VCaP (cell line): Measurements from ENCODE around the gene ROBO2.

Experiments
- H3K27ac ChIP-seq: fragments of 450-650 bp; 2 replicates; pipeline ENCODE4 v1.5.1; 2017
- CTCF ChIP-seq: fragments of 450-650 bp; conservative IDR thresholded peaks from 2 replicates; pipeline ENCODE4 v1.5.1; 2017; ENCODE audit warnings: mild to moderate bottlenecking, moderate library complexity

The ROBO2 gene

GRCh38 chr3:77014226-77014625, 25.7 kb upstream of the ROBO2 start:
- no peak for TF ChIP-seq CTCF
- H3K27ac ChIP-seq: no peak overlapping the region

DNA sequence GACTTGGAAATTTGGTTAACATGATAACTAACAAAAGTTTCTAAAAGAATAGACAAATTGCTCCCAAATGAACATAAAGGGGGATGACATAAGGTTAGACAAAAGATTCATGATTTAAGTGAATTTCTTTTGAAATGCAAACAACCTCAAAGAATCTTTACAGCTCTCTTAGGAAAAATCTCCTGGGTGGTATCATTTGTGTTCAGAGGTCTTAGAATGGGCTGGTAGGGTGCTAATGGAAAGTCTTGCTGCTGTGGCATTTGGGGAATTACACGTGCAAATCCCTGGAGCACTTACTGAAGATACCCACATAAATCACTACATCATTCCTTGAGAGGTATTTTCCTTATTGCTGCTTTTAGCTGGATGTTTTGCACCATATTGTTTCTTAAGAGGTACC, 14.4 kb upstream of the ROBO2 start:
- TF ChIP-seq CTCF: no peak
- H3K27ac ChIP-seq: no peak overlapping the region

- no peak overlapping the region for H3K27ac ChIP-seq
- TF ChIP-seq CTCF: no peak
These were observed 12.8 kb upstream of the ROBO2 start for GRCh38 chr3:77026904-77027634.

DNA sequence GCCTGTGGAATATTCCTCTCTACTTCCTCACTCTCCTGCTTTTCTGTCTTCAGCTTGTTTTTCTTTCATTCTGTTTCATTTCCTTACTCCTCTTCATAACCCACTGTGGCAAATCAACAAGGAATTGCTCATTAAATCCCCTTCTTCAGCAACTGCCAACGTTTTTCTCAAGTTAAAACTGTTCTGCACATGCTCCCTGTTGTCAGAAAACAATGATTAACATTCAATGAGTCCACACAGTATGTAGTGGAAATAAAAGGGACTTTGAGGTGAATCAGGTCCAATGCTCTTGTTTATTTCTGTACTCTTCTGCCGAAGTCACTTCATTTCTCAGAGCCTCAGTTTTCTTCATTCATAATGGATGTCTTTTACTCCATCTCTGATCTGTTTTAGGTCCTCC, 11.9 kb upstream of the ROBO2 start:
- no peak overlapping the region for H3K27ac ChIP-seq
- TF ChIP-seq CTCF: no peak

- peak; percentile 82 for TF ChIP-seq CTCF
- H3K27ac ChIP-seq: no peak overlapping the region
These were observed 1.4 kb upstream of the ROBO2 start for GRCh38 chr3:77038468-77038929.

DNA sequence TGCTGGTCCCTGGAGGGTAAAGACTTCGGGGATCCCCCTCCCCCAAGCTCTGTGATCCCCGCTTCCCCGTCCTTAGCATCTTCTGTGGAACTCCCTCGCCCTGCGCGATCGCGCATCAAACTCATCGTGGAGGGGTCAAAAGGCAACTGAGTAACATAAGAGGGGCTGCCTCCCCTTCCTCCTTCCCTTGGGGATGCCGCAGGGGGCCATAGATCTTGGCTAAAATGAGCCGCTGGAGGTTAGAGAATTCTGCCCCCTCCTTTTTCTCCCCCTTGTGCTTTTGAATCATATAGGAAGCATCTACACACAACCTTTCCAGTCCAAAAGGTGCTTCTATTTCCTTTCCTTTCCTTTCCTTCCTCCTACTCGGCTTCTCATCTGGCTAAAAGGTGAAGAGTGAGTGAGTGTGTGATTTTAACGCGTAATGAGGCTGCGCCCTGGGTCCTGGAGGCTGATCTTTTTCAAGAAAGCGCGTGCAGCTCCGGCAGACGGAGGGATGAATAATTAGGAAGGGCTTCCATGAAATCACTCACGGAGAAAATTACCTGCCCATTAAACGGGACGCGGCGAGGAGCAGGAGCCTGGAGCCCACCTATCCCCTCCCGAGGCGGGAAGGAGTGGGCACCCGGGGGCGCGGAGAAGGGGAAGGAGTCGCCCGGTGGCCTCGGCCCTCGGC, 831 bp upstream of the ROBO2 start:
- no peak for TF ChIP-seq CTCF
- no peak overlapping the region for H3K27ac ChIP-seq

DNA sequence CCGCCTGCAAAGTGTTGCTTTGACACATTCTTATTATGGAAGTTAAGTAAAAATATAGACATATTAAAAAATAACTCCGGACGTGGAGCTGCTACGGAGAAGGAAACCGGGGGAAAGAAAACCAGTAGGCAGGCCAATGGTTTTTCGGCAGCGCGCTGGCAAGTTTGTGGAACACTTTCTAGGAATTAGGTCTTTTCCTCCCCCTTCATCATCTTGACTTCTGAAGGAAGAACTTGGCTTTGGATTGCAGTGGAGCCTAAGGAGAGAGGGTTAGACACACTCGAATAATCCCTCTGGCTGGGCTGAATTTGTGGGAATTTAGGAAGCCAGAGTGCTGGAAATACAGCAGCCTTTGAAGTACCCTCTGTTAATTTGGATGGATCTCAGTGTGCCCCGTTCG, 317 bp downstream of the ROBO2 start:
- H3K27ac ChIP-seq: no peak overlapping the region
- TF ChIP-seq CTCF: no peak
